ENCODE data around the gene B4GALNT3.

The B4GALNT3 gene

GRCh38 chr12:561391-561705 lies 101.6 kb downstream of the B4GALNT3 start:
- no peak for DNase-seq

GRCh38 chr12:561908-562593 lies 102.3 kb downstream of the B4GALNT3 start:
- no peak for DNase-seq

GRCh38 chr12:562634-563033 lies 102.9 kb downstream of the B4GALNT3 start:
- DNase-seq, result no peak

GRCh38 chr12:563250-563781 lies 103.6 kb downstream of the B4GALNT3 start:
- DNase-seq, result no peak

GRCh38 chr12:563787-564298 lies 104.1 kb downstream of the B4GALNT3 start:
- no peak for DNase-seq

- DNase-seq, result no peak
Measured at GRCh38 chr12:565161-565560, 105.4 kb downstream of the B4GALNT3 start.

GRCh38 chr12:565589-566105 lies 105.9 kb downstream of the B4GALNT3 start:
- no peak for DNase-seq

GRCh38 chr12:568486-568885 lies 108.7 kb downstream of the B4GALNT3 start:
- DNase-seq, result no peak

GRCh38 chr12:569091-569676 lies 109.4 kb downstream of the B4GALNT3 start:
- DNase-seq, result no peak

GRCh38 chr12:569803-570434 lies 110.2 kb downstream of the B4GALNT3 start:
- peak; percentile 91 for DNase-seq

- DNase-seq, result peak; percentile 99
Measured at GRCh38 chr12:570435-570920, 110.7 kb downstream of the B4GALNT3 start.

GRCh38 chr12:570921-571794 lies 111.4 kb downstream of the B4GALNT3 start:
- DNase-seq, result peak; percentile 94

- DNase-seq, result peak; percentile 71
Measured at GRCh38 chr12:571795-572531, 112.2 kb downstream of the B4GALNT3 start.

- peak; percentile 54 for DNase-seq
Measured at GRCh38 chr12:572532-572899, 112.8 kb downstream of the B4GALNT3 start.

- peak; percentile 27 for DNase-seq
Measured at GRCh38 chr12:573232-573631, 113.5 kb downstream of the B4GALNT3 start.

GRCh38 chr12:574475-575128 lies 114.9 kb downstream of the B4GALNT3 start:
- DNase-seq, result peak; percentile 17

GRCh38 chr12:575129-575502 lies 115.4 kb downstream of the B4GALNT3 start:
- DNase-seq, result peak; percentile 48

- peak; percentile 89 for DNase-seq
Measured at GRCh38 chr12:575948-576614, 116.3 kb downstream of the B4GALNT3 start.

GRCh38 chr12:576615-577110 lies 116.9 kb downstream of the B4GALNT3 start:
- no peak for DNase-seq

- DNase-seq, result peak; percentile 58
Measured at GRCh38 chr12:577994-578747, 118.4 kb downstream of the B4GALNT3 start.
